A549 (cell line): ENCODE data around the gene MBNL2. TPM values are rescaled to one million over a fixed set of nuclear protein-coding genes. Genes with fewer than 3 reads are reported as not detected.

Experiments used
- ATAC-seq, 2 experiments: fragments of 200-7000 bp in 1 of 2; fragments of >200 bp in 1 of 2; cut with Nextera tagmentation in 1 of 2; cut with Tn5 transposase in 1 of 2; 3 replicates each; pipeline versions ENCODE4 v1.8.0 to v1.9.1; 2018 to 2020; ENCODE audit warnings: mild to moderate bottlenecking in 1 of 2, moderate library complexity in 1 of 2
- CTCF ChIA-PET: fragments of 300-600 bp; sonication (Branson Sonifier 250); formaldehyde crosslinking; extraction: SDS; loops from one replicate; lab custom pipeline; 2021; ENCODE audit warnings: antibody characterized with exemption, inconsistent platforms; lab: Yijun Ruan, JAX
- POLR2A ChIA-PET: fragments of 350-600 bp; formaldehyde crosslinking; extraction: SDS; loops from one replicate; lab custom pipeline; 2021; ENCODE audit warnings: antibody characterized with exemption, inconsistent platforms; lab: Yijun Ruan, JAX
- DNase-seq, 2 experiments: peaks; one replicate each; pipeline versions ENCODE4 v3.0.0 to v3.0.0-alpha.2; 2011 to 2016; ENCODE audit warnings: low read depth in 1 of 2, low spot score in 1 of 2
- FAIRE-seq: peaks from 2 replicates; lab custom pipeline; 2011; peaks lifted over from hg19 to GRCh38; lab: Jason Lieb, UNC
- H3K27ac ChIP-seq, 2 experiments: fragments of >200 bp; sonication (Bioruptor Twin); formaldehyde crosslinking; 3 replicates each; pipeline ENCODE4 v1.5.1; 2016 to 2017
- H3K4me1 ChIP-seq: fragments of >200 bp; sonication (Bioruptor Twin); formaldehyde crosslinking; 3 replicates; pipeline ENCODE4 v1.6.1; 2016
- H3K4me2 ChIP-seq: fragments of >200 bp; sonication (Bioruptor Twin); formaldehyde crosslinking; 3 replicates; pipeline ENCODE4 v1.6.1; 2016
- H3K4me3 ChIP-seq: fragments of >200 bp; sonication (Bioruptor Twin); formaldehyde crosslinking; 3 replicates; pipeline ENCODE4 v1.5.1; 2016
- H3K9me3 ChIP-seq: fragments of >200 bp; sonication (Bioruptor Twin); formaldehyde crosslinking; 3 replicates; pipeline ENCODE4 v1.6.1; 2016
- BHLHE40 ChIP-seq: IDR thresholded peaks from 2 replicates; pipeline ENCODE4 v1.6.1; 2012; ENCODE audit warnings: low read depth, low read length, inconsistent platforms
- CBX2 ChIP-seq: fragments of 200-600 bp; sonication (generic); IDR thresholded peaks from 2 replicates; pipeline ENCODE4 v1.6.1; 2016; ENCODE audit warnings: low read depth, mild to moderate bottlenecking, borderline replicate concordance
- CBX8 ChIP-seq: fragments of 200-600 bp; sonication (generic); IDR thresholded peaks from 2 replicates; pipeline ENCODE4 v1.6.1; 2016
- EHF ChIP-seq: fragments of 250-450 bp; sonication (Bioruptor Pico); IDR thresholded peaks from 2 replicates; pipeline ENCODE4 v1.5.0; 2020; ENCODE audit warnings: mild to moderate bottlenecking
- EHMT2 ChIP-seq: fragments of 200-600 bp; sonication (generic); IDR thresholded peaks from 2 replicates; pipeline ENCODE4 v1.6.1; 2016; ENCODE audit warnings: antibody characterized with exemption, low read depth, mild to moderate bottlenecking, moderate library complexity
- ELK1 ChIP-seq: fragments of 150-350 bp; IDR thresholded peaks from 2 replicates; pipeline ENCODE4 v1.6.1; 2014; ENCODE audit warnings: low read depth, mild to moderate bottlenecking, low read length
- EP300 ChIP-seq, 2 experiments: fragments of >200 bp; sonication (Bioruptor Twin); formaldehyde crosslinking; IDR thresholded peaks; 2 replicates in 1 of 2; 3 replicates in 1 of 2; pipeline ENCODE4 v1.6.1; 2016 to 2017
- HDAC2 ChIP-seq: fragments of 200-600 bp; sonication (generic); IDR thresholded peaks from 2 replicates; pipeline ENCODE4 v1.6.1; 2016
- HEYL ChIP-seq: fragments of 250-450 bp; sonication (Bioruptor Pico); IDR thresholded peaks from 2 replicates; pipeline ENCODE4 v1.8.0; 2021; ENCODE audit warnings: mild to moderate bottlenecking, moderate library complexity
- HOXB13 ChIP-seq: fragments of 250-450 bp; sonication (Bioruptor Pico); IDR thresholded peaks from 2 replicates; pipeline ENCODE4 v1.5.0; 2020; ENCODE audit warnings: low read depth, mild to moderate bottlenecking, moderate library complexity
- JUNB ChIP-seq: fragments of >200 bp; sonication (Bioruptor Twin); formaldehyde crosslinking; IDR thresholded peaks from 2 replicates; pipeline ENCODE4 v1.6.1; 2016
- MAFK ChIP-seq: fragments of 450-650 bp; IDR thresholded peaks from 2 replicates; pipeline ENCODE4 v1.6.1; 2014; ENCODE audit not compliant: partially characterized antibody
- MYC ChIP-seq: IDR thresholded peaks from 2 replicates; pipeline ENCODE4 v1.6.1; 2012; ENCODE audit warnings: mild to moderate bottlenecking, inconsistent platforms, low read length, improper control_type of control experiment, borderline replicate concordance
- PHF8 ChIP-seq: fragments of 200-600 bp; sonication (generic); IDR thresholded peaks from 2 replicates; pipeline ENCODE4 v1.6.1; 2016; ENCODE audit warnings: low read depth, mild to moderate bottlenecking, antibody characterized with exemption, moderate library complexity, borderline replicate concordance
- POLR2A ChIP-seq: IDR thresholded peaks from 2 replicates; pipeline ENCODE4 v1.6.1; 2012; ENCODE audit warnings: mild to moderate bottlenecking, low read length
- POLR2AphosphoS2 ChIP-seq: conservative IDR thresholded peaks from 2 replicates; pipeline ENCODE4 v1.6.1; 2012; ENCODE audit warnings: low read length, improper control_type of control experiment, inconsistent platforms
- RARB ChIP-seq: fragments of 250-450 bp; sonication (Bioruptor Pico); IDR thresholded peaks from 2 replicates; pipeline ENCODE4 v1.8.0; 2021; ENCODE audit warnings: mild to moderate bottlenecking, moderate library complexity
- RNF2 ChIP-seq: fragments of 200-600 bp; sonication (generic); IDR thresholded peaks from 2 replicates; pipeline ENCODE4 v1.6.1; 2016; ENCODE audit warnings: low read depth, mild to moderate bottlenecking, antibody characterized with exemption, moderate library complexity, borderline replicate concordance
- TP53 ChIP-seq: fragments of 250-450 bp; sonication (Bioruptor Pico); IDR thresholded peaks from 2 replicates; pipeline ENCODE4 v1.5.0; 2021; ENCODE audit warnings: mild to moderate bottlenecking, moderate library complexity
- ZFP36 ChIP-seq: fragments of 450-650 bp; IDR thresholded peaks from 2 replicates; pipeline ENCODE4 v1.6.1; 2014; ENCODE audit warnings: borderline replicate concordance; ENCODE audit not compliant: partially characterized antibody
- ZSCAN20 ChIP-seq: fragments of 250-450 bp; sonication (Bioruptor Pico); IDR thresholded peaks from 2 replicates; pipeline ENCODE4 v1.8.0; 2022; ENCODE audit warnings: mild to moderate bottlenecking, moderate library complexity
- WGBS: methylation state at CpG from one replicate; pipeline ENCODE4 v1.1.6; 2017; ENCODE audit errors: missing lambda C conversion rate; 5-methylcytosine and 5-hydroxymethylcytosine counted together
- polyA plus RNA-seq, 4 experiments: library from polyadenylated mRNA; depleted of rRNA in 3 of 4; stranded (reverse); fragments of >200 nt; fragmentation: RNase III in 1 of 4; extraction: RNeasy Plus Mini Kit Qiagen cat#74134 plus additional on column Dnase treatment in 1 of 4; gene quantifications; 2 replicates in 3 of 4; 3 replicates in 1 of 4; pipeline ENCODE4 v1.2.3, GENCODE V29; 2011 to 2017
- TF ChIP-seq, protein P1 (sequence below): fragments of 200-600 bp; sonication (generic); IDR thresholded peaks from 2 replicates; pipeline ENCODE4 v1.6.1; 2016; ENCODE audit warnings: antibody characterized with exemption, mild to moderate bottlenecking, moderate library complexity
- TF ChIP-seq, protein P2 (sequence below): IDR thresholded peaks from 2 replicates; pipeline ENCODE4 v1.6.1; 2012; ENCODE audit warnings: low read depth, borderline replicate concordance
- TF ChIP-seq, protein P3 (sequence below): IDR thresholded peaks from 2 replicates; pipeline ENCODE4 v1.6.1; 2012

MBNL2 gene
- polyA plus RNA-seq, 2 of the 4 experiments (the other 2 are of a cell fraction) = 18.7 to 20.6 TPM

DNA sequence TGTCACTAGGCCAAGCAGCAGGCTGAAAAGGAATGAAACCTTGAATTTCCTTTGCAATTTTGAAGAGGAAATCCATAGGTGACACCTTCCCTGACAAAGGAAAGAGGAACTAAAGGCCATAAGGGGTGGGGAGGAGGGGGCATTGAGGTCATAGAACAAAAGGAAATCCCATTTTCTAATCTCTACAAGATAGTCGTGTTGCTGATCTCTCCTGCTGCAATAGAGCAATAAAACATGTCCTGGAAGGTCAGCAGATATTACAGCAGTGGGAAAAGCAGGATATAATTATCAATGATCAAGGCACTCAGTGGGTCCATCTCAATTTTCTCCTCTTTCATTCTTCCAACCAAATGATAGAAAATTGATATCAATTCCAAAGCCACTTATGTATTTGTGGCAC, 191.6 kb downstream of the MBNL2 start (continued):
- TF ChIP-seq, protein P1, sequence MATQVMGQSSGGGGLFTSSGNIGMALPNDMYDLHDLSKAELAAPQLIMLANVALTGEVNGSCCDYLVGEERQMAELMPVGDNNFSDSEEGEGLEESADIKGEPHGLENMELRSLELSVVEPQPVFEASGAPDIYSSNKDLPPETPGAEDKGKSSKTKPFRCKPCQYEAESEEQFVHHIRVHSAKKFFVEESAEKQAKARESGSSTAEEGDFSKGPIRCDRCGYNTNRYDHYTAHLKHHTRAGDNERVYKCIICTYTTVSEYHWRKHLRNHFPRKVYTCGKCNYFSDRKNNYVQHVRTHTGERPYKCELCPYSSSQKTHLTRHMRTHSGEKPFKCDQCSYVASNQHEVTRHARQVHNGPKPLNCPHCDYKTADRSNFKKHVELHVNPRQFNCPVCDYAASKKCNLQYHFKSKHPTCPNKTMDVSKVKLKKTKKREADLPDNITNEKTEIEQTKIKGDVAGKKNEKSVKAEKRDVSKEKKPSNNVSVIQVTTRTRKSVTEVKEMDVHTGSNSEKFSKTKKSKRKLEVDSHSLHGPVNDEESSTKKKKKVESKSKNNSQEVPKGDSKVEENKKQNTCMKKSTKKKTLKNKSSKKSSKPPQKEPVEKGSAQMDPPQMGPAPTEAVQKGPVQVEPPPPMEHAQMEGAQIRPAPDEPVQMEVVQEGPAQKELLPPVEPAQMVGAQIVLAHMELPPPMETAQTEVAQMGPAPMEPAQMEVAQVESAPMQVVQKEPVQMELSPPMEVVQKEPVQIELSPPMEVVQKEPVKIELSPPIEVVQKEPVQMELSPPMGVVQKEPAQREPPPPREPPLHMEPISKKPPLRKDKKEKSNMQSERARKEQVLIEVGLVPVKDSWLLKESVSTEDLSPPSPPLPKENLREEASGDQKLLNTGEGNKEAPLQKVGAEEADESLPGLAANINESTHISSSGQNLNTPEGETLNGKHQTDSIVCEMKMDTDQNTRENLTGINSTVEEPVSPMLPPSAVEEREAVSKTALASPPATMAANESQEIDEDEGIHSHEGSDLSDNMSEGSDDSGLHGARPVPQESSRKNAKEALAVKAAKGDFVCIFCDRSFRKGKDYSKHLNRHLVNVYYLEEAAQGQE = no peak
- TF ChIP-seq RNF2 = no peak

DNA sequence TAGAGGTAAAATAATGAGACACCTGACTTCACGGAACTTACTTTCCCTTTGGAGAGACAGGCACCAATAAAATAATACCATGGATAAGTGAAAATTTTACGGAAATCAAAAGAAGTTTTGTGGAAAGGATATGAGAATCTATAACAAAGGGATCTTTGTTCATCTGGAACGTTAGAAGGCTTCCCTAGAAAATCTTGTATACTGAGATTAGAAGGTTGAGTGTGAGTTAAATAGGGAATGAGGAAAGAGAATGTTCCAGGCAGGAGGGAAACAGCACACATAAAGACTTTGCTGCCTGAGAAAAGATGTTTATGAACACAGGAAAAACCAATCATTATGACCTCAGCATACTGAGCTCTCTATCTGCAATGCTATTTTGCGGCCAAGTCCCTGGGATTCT, 192.3 kb downstream of the MBNL2 start:
- no peak overlapping the region for H3K4me2 ChIP-seq
- FAIRE-seq (no peak), ATAC-seq (no peak), DNase-seq (no peak)
- H3K27ac ChIP-seq = no peak overlapping the region
- H3K4me3 ChIP-seq = no peak overlapping the region
- ChIA-PET POLR2A (no interaction called here), CTCF (no interaction called here)
- TF ChIP-seq HEYL (no peak), RNF2 (no peak), ELK1 (no peak), RARB (no peak), TP53 (CRISPR knock-in tag) (no peak), MAFK (no peak), EHF (CRISPR knock-in tag) (no peak)
- no peaks in the 10 kb centered on the region for H3K4me1 ChIP-seq
- WGBS = 69% methylated on average over 4 of the region's 4 CpGs
- no peaks in the 10 kb centered on the region for H3K9me3 ChIP-seq

GRCh38 chr13:97417698-97418097, 195.6 kb downstream of the MBNL2 start:
- ChIA-PET POLR2A (interaction anchor here (0.6 kb wide), 1 partner anchor 15 kb away, joined by 5 read pairs; no protein-coding TSS in a partner anchor), CTCF (interaction anchor here (0.6 to 0.7 kb wide), 2 partner anchors 194 to 308 kb away, joined by 3 to 4 read pairs; no protein-coding TSS in a partner anchor)
- Histone ChIP-seq H3K27ac (no peak overlapping the region), H3K4me1 (no peaks in the 10 kb centered on the region), H3K4me3 (no peak overlapping the region), H3K4me2 (no peak overlapping the region), H3K9me3 (no peaks in the 10 kb centered on the region)
- ATAC-seq (no peak), DNase-seq (no peak), FAIRE-seq (no peak)
- 55% methylated on average over 5 of the region's 5 CpGs for WGBS
- TF ChIP-seq CBX2 (no peak), MAFK (no peak), POLR2AphosphoS2 (no peak), BHLHE40 (no peak), ZSCAN20 (CRISPR knock-in tag) (no peak), JUNB (no peak), EHMT2 (no peak)

- CTCF ChIA-PET = no interaction called here
- Histone ChIP-seq H3K4me1 (no peaks in the 10 kb centered on the region), H3K4me3 (no peak overlapping the region), H3K4me2 (no peak overlapping the region), H3K27ac (no peak overlapping the region), H3K9me3 (no peaks in the 10 kb centered on the region)
- ATAC-seq = no peak
- 54% methylated on average over 8 of the region's 8 CpGs for WGBS
- no peak for FAIRE-seq
- POLR2A ChIA-PET = interaction anchor here (1.6 kb wide), 1 partner anchor 11 kb away, joined by 4 read pairs; no protein-coding TSS in a partner anchor
- DNase-seq = no peak
- TF ChIP-seq POLR2AphosphoS2 = no peak
- TF ChIP-seq MYC = no peak
- TF ChIP-seq, protein P2, sequence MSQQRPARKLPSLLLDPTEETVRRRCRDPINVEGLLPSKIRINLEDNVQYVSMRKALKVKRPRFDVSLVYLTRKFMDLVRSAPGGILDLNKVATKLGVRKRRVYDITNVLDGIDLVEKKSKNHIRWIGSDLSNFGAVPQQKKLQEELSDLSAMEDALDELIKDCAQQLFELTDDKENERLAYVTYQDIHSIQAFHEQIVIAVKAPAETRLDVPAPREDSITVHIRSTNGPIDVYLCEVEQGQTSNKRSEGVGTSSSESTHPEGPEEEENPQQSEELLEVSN = no peak
- no peak for TF ChIP-seq EHF (CRISPR knock-in tag)
- TF ChIP-seq HOXB13 (CRISPR knock-in tag) = no peak
- TF ChIP-seq HDAC2 = no peak
- TF ChIP-seq PHF8 = no peak
- TF ChIP-seq, protein P3, sequence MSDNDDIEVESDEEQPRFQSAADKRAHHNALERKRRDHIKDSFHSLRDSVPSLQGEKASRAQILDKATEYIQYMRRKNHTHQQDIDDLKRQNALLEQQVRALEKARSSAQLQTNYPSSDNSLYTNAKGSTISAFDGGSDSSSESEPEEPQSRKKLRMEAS = no peak
- TF ChIP-seq POLR2A = no peak
- no peak for TF ChIP-seq CBX8
- no peak for TF ChIP-seq ZFP36
- TF ChIP-seq EP300 (IDR thresholded peaks at IDR 0.05) = no peak
- TF ChIP-seq RARB = no peak
Observed at GRCh38 chr13:97422118-97423054, 200.3 kb downstream of the MBNL2 start.
